HepG2 (cell line): ENCODE results near the gene DLG2. TPM values are rescaled to one million over a fixed set of nuclear protein-coding genes. Genes with fewer than 3 reads are reported as not detected.

Experiments used
- ATAC-seq: fragments of 200-7000 bp; cut with Tn5 transposase; 3 replicates; pipeline ENCODE4 v1.9.1; 2020; ENCODE audit warnings: mild to moderate bottlenecking, moderate library complexity
- BruUV-seq: library from RNA; stranded (reverse); fragments of 400-500 nt; replicated peaks from 2 replicates; lab custom pipeline; 2021; lab: Mats Ljungman, UMichigan
- CTCF ChIA-PET: fragments of 300-600 bp; formaldehyde crosslinking; extraction: SDS; loops from one replicate; lab custom pipeline; 2021; ENCODE audit warnings: low total read pairs, inconsistent platforms, low intra/inter-chr PET ratio; lab: Yijun Ruan, JAX
- POLR2A ChIA-PET: fragments of 350-600 bp; sonication (Branson Sonifier 250); formaldehyde crosslinking; loops from one replicate; lab custom pipeline; 2020; ENCODE audit warnings: antibody characterized with exemption, inconsistent platforms; lab: Yijun Ruan, JAX
- DNase-seq: peaks from one replicate; pipeline ENCODE4 v3.0.0-alpha.2; 2015; ENCODE audit warnings: low spot score
- FAIRE-seq: peaks from 3 replicates; lab custom pipeline; 2011; peaks lifted over from hg19 to GRCh38; lab: Jason Lieb, UNC
- H2AFZ ChIP-seq: one replicate; pipeline ENCODE4 v1.6.1; 2011; ENCODE audit warnings: low read length, inconsistent platforms
- H3K27ac ChIP-seq: fragments of 300-600 bp; 3 replicates; pipeline ENCODE4 v1.8.0; 2011; ENCODE audit warnings: mixed run types, mild to moderate bottlenecking, mixed read lengths, low read length, inconsistent platforms; ENCODE audit not compliant: insufficient read depth; ENCODE audit errors: extremely low read length
- H3K27me3 ChIP-seq, 2 experiments: fragments of 200-600 bp in 1 of 2; 2 replicates in 1 of 2; 3 replicates in 1 of 2; pipeline versions ENCODE4 v1.6.0 to v1.8.0; 2011; ENCODE audit warnings: low read length in 2 of 2, mild to moderate bottlenecking in 2 of 2, moderate library complexity in 2 of 2, inconsistent platforms in 1 of 2; ENCODE audit not compliant: insufficient read depth in 2 of 2, control insufficient read depth in 1 of 2
- H3K36me3 ChIP-seq, 2 experiments: fragments of 200-600 bp in 1 of 2; replicated peaks in 1 of 2; 2 replicates in 1 of 2; 3 replicates in 1 of 2; pipeline versions ENCODE4 v1.5.1 to v1.8.0; 2011; ENCODE audit warnings: low read length in 2 of 2, inconsistent platforms in 1 of 2; ENCODE audit not compliant: insufficient read depth in 2 of 2, control insufficient read depth in 1 of 2
- H3K4me1 ChIP-seq: 2 replicates; pipeline ENCODE4 v1.5.1; 2012; ENCODE audit warnings: low read length, inconsistent platforms; ENCODE audit not compliant: insufficient read depth
- H3K4me2 ChIP-seq: 2 replicates; pipeline ENCODE4 v1.6.0; 2011; ENCODE audit warnings: low read depth, low read length, inconsistent platforms
- H3K4me3 ChIP-seq, 3 experiments: fragments of 200-600 bp in 1 of 3; sonication (generic), shearing (Covaris generic) in 1 of 3; replicated peaks in 1 of 3; 2 replicates each; pipeline ENCODE4 v1.5.1; 2011 to 2016; ENCODE audit warnings: low read length in 3 of 3, inconsistent platforms in 2 of 3, low read depth in 2 of 3, mild to moderate bottlenecking in 2 of 3, control low read depth in 1 of 3, mixed read lengths in 1 of 3; ENCODE audit not compliant: insufficient read depth in 1 of 3
- H3K79me2 ChIP-seq: one replicate; pipeline ENCODE4 v1.6.1; 2011; ENCODE audit warnings: low read length, inconsistent platforms; ENCODE audit not compliant: insufficient read depth
- H3K9ac ChIP-seq: 2 replicates; pipeline ENCODE4 v1.6.0; 2011; ENCODE audit warnings: mild to moderate bottlenecking, low read depth, low read length, inconsistent platforms; ENCODE audit not compliant: insufficient read depth
- H3K9me3 ChIP-seq: 2 replicates; pipeline ENCODE4 v1.5.1; 2012; ENCODE audit warnings: mild to moderate bottlenecking, low read length
- H4K20me1 ChIP-seq: 2 replicates; pipeline ENCODE4 v1.6.0; 2011; ENCODE audit warnings: inconsistent platforms, mild to moderate bottlenecking, low read length, moderate library complexity; ENCODE audit not compliant: insufficient read depth
- CHD4 ChIP-seq: fragments of 200-600 bp; sonication (generic); IDR thresholded peaks from 2 replicates; pipeline ENCODE4 v1.7.0; 2017; ENCODE audit warnings: mild to moderate bottlenecking, low read length, borderline replicate concordance
- MAFF ChIP-seq: IDR thresholded peaks from 2 replicates; pipeline ENCODE4 v1.6.1; 2011; ENCODE audit warnings: low read depth, low read length, improper control_type of control experiment
- MAFK ChIP-seq, 2 experiments: IDR thresholded peaks in 1 of 2; conservative IDR thresholded peaks in 1 of 2; 2 replicates each; pipeline ENCODE4 v1.6.1; 2011; ENCODE audit warnings: improper control_type of control experiment in 2 of 2, low read length in 2 of 2
- ZFP1 ChIP-seq: IDR thresholded peaks from 2 replicates; pipeline ENCODE4 v1.6.1; 2016
- ZNF580 ChIP-seq: IDR thresholded peaks from 2 replicates; pipeline ENCODE4 v1.6.1; 2016; ENCODE audit warnings: low read depth, borderline replicate concordance
- ZNF703 ChIP-seq: sonication (generic); formaldehyde crosslinking; IDR thresholded peaks from 2 replicates; pipeline ENCODE4 v1.5.1; 2020; ENCODE audit warnings: missing genetic modification reagents, mild to moderate bottlenecking, moderate library complexity, borderline replicate concordance
- WGBS: methylation state at CpG from one replicate; pipeline ENCODE4 v1.1.6; 2017; ENCODE audit warnings: low lambda C conversion rate; 5-methylcytosine and 5-hydroxymethylcytosine counted together
- in situ Hi-C: cut with HindIII; loops from 2 replicates; pipeline ENCODE4 v1.10.0; 2017; ENCODE audit warnings: low pct_unique_long_range_greater_than_20kb; ENCODE audit not compliant: extremely low pct_ligation_motif_present
- intact Hi-C: fragments of 100-400 bp; cut with micrococcal nuclease; formaldehyde crosslinking; loops from one replicate; pipeline ENCODE4 v1.10.0; 2022; ENCODE audit not compliant: unreplicated experiment
- polyA plus RNA-seq, 8 experiments: library from polyadenylated mRNA; depleted of rRNA in 3 of 8; stranded (reverse) in 7 of 8; unstranded in 1 of 8; fragments of >200 nt; fragmentation: Illumina TruSeq in 4 of 8; extraction: Trizol in 4 of 8; gene quantifications; 2 replicates each; pipeline versions ENCODE4 v1.2.1 to v1.2.3, GENCODE V29; 2011 to 2016; ENCODE audit warnings: low read depth in 4 of 8, missing spikeins in 1 of 8, mixed read lengths in 1 of 8; ENCODE audit not compliant: insufficient read depth in 1 of 8
- total RNA-seq, 5 experiments: library from RNA; depleted of rRNA; stranded (reverse); fragments of >200 nt; fragmentation: Illumina TruSeq; extraction: Trizol; gene quantifications; 2 replicates each; pipeline ENCODE4 v1.2.3, GENCODE V29; 2016; ENCODE audit warnings: low read depth in 1 of 5

DLG2 gene
- total and polyA plus RNA-seq, 2 of the 13 experiments (the other 11 are each of a cell fraction or from before 2014, with no cell fraction given), result 0.46 to 1.0 TPM

- Histone ChIP-seq H3K9me3 (no peaks in the 10 kb centered on the region), H3K27me3 (no peaks in the 10 kb centered on the region), H2AFZ (no peak overlapping the region), H3K4me2 (no peak overlapping the region), H3K79me2 (no peaks in the 10 kb centered on the region), H3K4me1 (no peaks in the 10 kb centered on the region), H3K4me3 (no peak overlapping the region), H3K27ac (no peak overlapping the region), H3K9ac (no peak overlapping the region), H3K36me3 (no peaks in the 10 kb centered on the region), H4K20me1 (no peaks in the 10 kb centered on the region)
- CTCF ChIA-PET, result no interaction called here
- TF ChIP-seq MAFK (conservative IDR thresholded peaks at IDR 0.05 in 1 of 2, IDR thresholded peaks at IDR 0.05 in 1 of 2; ENCODE audit: low read length in 2 of 2), result peak; percentile 98 to 99
- no peak for TF ChIP-seq ZNF703
- peak; percentile 99 for TF ChIP-seq MAFF
- TF ChIP-seq ZNF580, result no peak
- POLR2A ChIA-PET, result no interaction called here
- ATAC-seq (no peak), FAIRE-seq (no peak), DNase-seq (no peak)
- no TSS peak for BruUV-seq
- in situ Hi-C loops (no loop called here), intact Hi-C loops (no loop called here)
- 4% methylated on average over 1 of the region's 1 CpG for WGBS
These were observed 1844.8 kb downstream of the DLG2 start for GRCh38 chr11:83782329-83782728.

GRCh38 chr11:83779876-83780275 lies 1847.3 kb downstream of the DLG2 start:
- Histone ChIP-seq H3K79me2 (no peaks in the 10 kb centered on the region), H2AFZ (no peak overlapping the region), H3K36me3 (no peaks in the 10 kb centered on the region), H3K4me1 (no peaks in the 10 kb centered on the region), H4K20me1 (no peaks in the 10 kb centered on the region), H3K27me3 (no peaks in the 10 kb centered on the region), H3K4me2 (no peak overlapping the region), H3K4me3 (no peak overlapping the region), H3K9me3 (no peaks in the 10 kb centered on the region), H3K27ac (no peak overlapping the region), H3K9ac (no peak overlapping the region)
- FAIRE-seq, result no peak
- intact Hi-C loops, result no loop called here
- no peak for TF ChIP-seq ZFP1
- no peak for TF ChIP-seq CHD4
- 47% methylated on average over 4 of the region's 4 CpGs for WGBS
- POLR2A ChIA-PET, result no interaction called here
- ATAC-seq, result no peak
- CTCF ChIA-PET, result no interaction called here
- in situ Hi-C loops, result no loop called here
- no TSS peak for BruUV-seq
- no peak for DNase-seq
